HG03571 (cell line): ENCODE results near the gene CDKAL1.
"Not testable (repeated sequence)": the region's sequence is repeated elsewhere in the genome, so short reads cannot be mapped to it uniquely, and the experiment has no call there.

Experiments
- ATAC-seq: cut with Tn5 transposase; IDR thresholded peaks from one replicate; pipeline ENCODE4 v1.9.1; 2021; ENCODE audit not compliant: unreplicated experiment

The CDKAL1 gene

GRCh38 chr6:20706238-20706938, 172.1 kb downstream of the CDKAL1 start:
- ATAC-seq: no peak

- no peak for ATAC-seq
Measured at GRCh38 chr6:20706939-20707485, 172.8 kb downstream of the CDKAL1 start.

- no peak for ATAC-seq
Measured at GRCh38 chr6:20707870-20708269, 173.6 kb downstream of the CDKAL1 start.

GRCh38 chr6:20708367-20709124, 174.3 kb downstream of the CDKAL1 start:
- ATAC-seq: peak; percentile 31

- ATAC-seq: no peak
Measured at GRCh38 chr6:20709451-20709850, 175.2 kb downstream of the CDKAL1 start.

- no peak for ATAC-seq
Measured at GRCh38 chr6:20710341-20710740, 176.1 kb downstream of the CDKAL1 start.

GRCh38 chr6:20711518-20711917, 177.3 kb downstream of the CDKAL1 start:
- ATAC-seq: no peak

- ATAC-seq: no peak
Measured at GRCh38 chr6:20712011-20712410, 177.8 kb downstream of the CDKAL1 start.

GRCh38 chr6:20715135-20715806, 181.0 kb downstream of the CDKAL1 start:
- ATAC-seq: no peak

- peak; percentile 58 for ATAC-seq
Measured at GRCh38 chr6:20716865-20717264, 182.6 kb downstream of the CDKAL1 start.

- ATAC-seq: no peak
Measured at GRCh38 chr6:20717743-20718142, 183.5 kb downstream of the CDKAL1 start.

GRCh38 chr6:20718705-20719653, 184.7 kb downstream of the CDKAL1 start:
- no peak for ATAC-seq

GRCh38 chr6:20719980-20720379, 185.7 kb downstream of the CDKAL1 start:
- ATAC-seq: no peak

- not testable (repeated sequence) for ATAC-seq
Measured at GRCh38 chr6:20721121-20721520, 186.9 kb downstream of the CDKAL1 start.

GRCh38 chr6:20722455-20722854, 188.2 kb downstream of the CDKAL1 start:
- ATAC-seq: no peak

GRCh38 chr6:20723236-20723635, 189.0 kb downstream of the CDKAL1 start:
- ATAC-seq: no peak

- ATAC-seq: no peak
Measured at GRCh38 chr6:20724443-20725190, 190.4 kb downstream of the CDKAL1 start.

- ATAC-seq: not testable (repeated sequence)
Measured at GRCh38 chr6:20725235-20725634, 191.0 kb downstream of the CDKAL1 start.

- ATAC-seq: no peak
Measured at GRCh38 chr6:20729086-20729485, 194.8 kb downstream of the CDKAL1 start.

GRCh38 chr6:20732362-20732761, 198.1 kb downstream of the CDKAL1 start:
- not testable (repeated sequence) for ATAC-seq
